GM21528 (cell line): Measurements from ENCODE around the gene C1QTNF1.

Experiments
- ATAC-seq: cut with Tn5 transposase; IDR thresholded peaks from one replicate; pipeline ENCODE4 v1.9.1; 2021; ENCODE audit warnings: mild to moderate bottlenecking, moderate library complexity; ENCODE audit not compliant: unreplicated experiment, low FRiP score

The C1QTNF1 gene

GRCh38 chr17:79003661-79004411 is 20.1 kb upstream of the C1QTNF1 start:
- ATAC-seq: no peak

DNA sequence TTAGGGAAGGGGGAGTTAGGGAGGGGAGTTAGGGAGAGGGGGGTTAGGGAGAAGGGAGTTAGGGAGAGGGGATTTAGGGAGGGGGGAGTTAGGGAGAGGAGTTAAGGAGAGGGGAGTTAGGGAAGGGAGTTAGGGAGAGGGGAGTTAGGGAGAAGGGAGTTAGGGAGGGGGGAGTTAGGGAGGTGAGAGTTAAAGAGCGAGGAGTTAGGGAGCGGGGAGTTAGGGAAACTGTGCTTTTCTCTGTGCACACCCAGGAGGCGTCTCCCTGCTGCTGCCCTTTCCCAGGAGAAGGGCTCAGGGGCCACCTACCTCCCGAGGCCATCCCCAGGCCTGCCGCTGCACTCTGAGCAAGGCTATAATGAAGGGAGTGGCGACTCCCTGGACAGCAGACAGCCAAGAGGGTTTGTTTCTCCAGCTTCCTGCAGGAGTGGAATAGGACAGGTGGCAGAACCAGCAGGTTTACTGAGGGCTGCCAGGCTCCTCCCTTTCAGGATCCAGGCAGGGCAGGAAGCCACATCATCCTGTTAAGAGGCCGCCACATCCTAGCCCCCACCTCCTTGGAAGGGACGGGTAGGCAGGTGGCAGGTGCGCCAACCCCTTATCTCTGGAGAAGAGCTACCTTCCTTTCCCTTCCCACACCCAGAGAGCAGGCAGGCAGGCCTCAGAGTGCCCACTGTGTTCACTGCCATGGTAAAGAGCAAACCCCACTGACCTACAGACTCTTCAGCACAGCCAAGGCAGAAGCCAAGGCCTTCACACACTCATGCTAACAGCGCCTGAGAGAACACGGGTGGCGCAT is 18.7 kb upstream of the C1QTNF1 start:
- ATAC-seq: no peak

GRCh38 chr17:79006046-79006445 is 17.9 kb upstream of the C1QTNF1 start:
- ATAC-seq: no peak

GRCh38 chr17:79006794-79007503 is 17.0 kb upstream of the C1QTNF1 start:
- ATAC-seq: no peak

GRCh38 chr17:79007504-79008381 is 16.2 kb upstream of the C1QTNF1 start:
- no peak for ATAC-seq

- peak; percentile 11 for ATAC-seq
Observed at GRCh38 chr17:79008666-79009387, 15.1 kb upstream of the C1QTNF1 start.

- ATAC-seq: peak; percentile 83
Observed at GRCh38 chr17:79009397-79010303, 14.3 kb upstream of the C1QTNF1 start, which contains the start of gene CANT1. TSS of gene CANT1 (minus strand) at chr17:79009764. CDS start at chr17:78997622, 12,142 bp downstream.

DNA sequence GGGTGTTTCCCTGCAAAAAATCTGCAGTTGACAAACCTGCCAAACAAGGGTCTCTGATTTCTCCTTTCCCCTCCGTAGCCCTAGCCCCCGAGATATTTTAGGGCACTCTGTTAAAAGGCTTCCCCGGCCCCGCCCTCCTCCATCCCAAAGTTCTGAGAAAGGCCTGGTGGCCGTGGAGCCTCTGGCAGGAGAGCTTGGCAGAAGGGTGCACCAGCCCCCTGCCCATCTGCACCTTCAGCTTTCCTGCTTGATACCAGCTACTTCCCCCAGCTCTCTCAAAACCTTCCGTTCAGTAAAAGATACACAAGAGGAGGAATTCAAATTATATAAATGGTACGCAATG is 13.7 kb upstream of the C1QTNF1 start:
- no peak for ATAC-seq

DNA sequence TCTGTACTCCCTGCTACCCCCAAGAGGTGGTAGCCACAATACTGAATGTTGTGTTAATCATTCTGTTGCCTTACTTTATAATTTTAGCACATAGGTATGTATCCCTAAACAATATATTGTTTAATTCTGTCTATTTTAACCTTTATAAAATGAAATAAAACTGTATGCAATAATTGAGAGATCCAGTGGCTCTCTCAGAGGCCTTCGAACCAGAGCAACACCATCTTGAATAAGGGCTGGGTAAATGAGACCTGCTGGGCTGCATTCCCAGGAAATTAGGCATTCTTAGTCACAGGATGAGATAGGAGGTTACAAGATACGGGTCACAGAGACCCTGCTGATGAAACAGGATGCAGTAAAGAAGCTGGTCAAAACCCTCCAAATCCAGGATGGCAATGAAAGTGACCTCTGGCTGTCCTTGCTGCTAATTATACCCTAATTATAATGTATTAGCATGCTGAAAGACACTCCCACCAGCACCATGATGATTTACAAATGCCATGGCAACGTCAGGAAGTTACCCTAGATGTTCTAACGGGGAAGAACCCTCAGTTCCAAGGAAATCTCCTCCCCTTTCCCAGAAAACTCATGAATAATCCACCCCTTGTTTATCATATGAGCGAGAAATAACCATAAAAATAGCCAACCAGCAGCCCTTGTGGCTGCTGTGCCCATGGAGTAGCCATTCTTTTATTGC is 12.4 kb upstream of the C1QTNF1 start:
- ATAC-seq: no peak

GRCh38 chr17:79012563-79013134 is 11.3 kb upstream of the C1QTNF1 start:
- no peak for ATAC-seq

GRCh38 chr17:79014158-79014758 is 9.7 kb upstream of the C1QTNF1 start:
- no peak for ATAC-seq

- no peak for ATAC-seq
Observed at GRCh38 chr17:79017546-79018369, 6.2 kb upstream of the C1QTNF1 start.

- ATAC-seq: no peak
Observed at GRCh38 chr17:79018370-79018695, 5.6 kb upstream of the C1QTNF1 start.

- no peak for ATAC-seq
Observed at GRCh38 chr17:79019261-79019631, 4.7 kb upstream of the C1QTNF1 start.

- no peak for ATAC-seq
Observed at GRCh38 chr17:79019632-79020584, 4.1 kb upstream of the C1QTNF1 start.
